Right cardiac atrium (tissue), 5 donors: ENCODE data around the gene METTL2B. TPM values are rescaled to one million over a fixed set of nuclear protein-coding genes. Genes with fewer than 3 reads are reported as not detected.
"Not testable (repeated sequence)": the region's sequence is repeated elsewhere in the genome, so short reads cannot be mapped to it uniquely, and the experiment has no call there.

Source experiments
- ATAC-seq, 2 donors: fragments of 200-7000 bp; cut with Tn5 transposase; one replicate each; pipeline versions ENCODE4 v1.8.0 to v1.9.1; 2020; ENCODE audit warnings: moderate library complexity in 2 of 2, mild to moderate bottlenecking in 1 of 2
- DNase-seq, 3 donors: peaks; one replicate each; pipeline ENCODE4 v3.0.0-alpha.2; 2020
- H3K27ac ChIP-seq: one replicate; pipeline ENCODE4 v1.5.1; 2013; ENCODE audit warnings: mild to moderate bottlenecking, low read length, control low read depth, moderate library complexity
- H3K27me3 ChIP-seq: one replicate; pipeline ENCODE4 v1.6.1; 2013; ENCODE audit not compliant: control insufficient read depth, insufficient read depth
- H3K4me1 ChIP-seq: one replicate; pipeline ENCODE4 v1.6.1; 2013; ENCODE audit warnings: low read length; ENCODE audit not compliant: control insufficient read depth, insufficient read depth
- H3K4me3 ChIP-seq: one replicate; pipeline ENCODE4 v1.5.1; 2013; ENCODE audit warnings: low read length, control low read depth
- H3K9me3 ChIP-seq: one replicate; pipeline ENCODE4 v1.6.1; 2013; ENCODE audit warnings: low read length; ENCODE audit not compliant: control insufficient read depth
- WGBS: extraction: QIAGEN DNeasy Blood & Tissue Kit; methylation state at CpG from one replicate; pipeline ENCODE4 v1.1.7; 2013; 5-methylcytosine and 5-hydroxymethylcytosine counted together
- intact Hi-C, 4 donors: fragments of 100-400 bp; cut with DNase I; formaldehyde crosslinking; loops; one replicate each; pipeline versions ENCODE4 v1.11.0 to v1.14.0; 2022 to 2023
- long read RNA-seq, 4 donors: library from polyadenylated mRNA; unstranded; transcript quantifications; one replicate each; pipeline ENCODE4 v2.0.0, GENCODE V29; 2020 to 2021
- polyA plus RNA-seq: library from polyadenylated mRNA; stranded (reverse); fragments of 200-250 nt; gene quantifications from one replicate; pipeline ENCODE4 v1.2.3, GENCODE V29; 2013
- total RNA-seq, 4 donors: library from RNA; stranded (reverse); fragmentation: NEBNext Ultra II Directional; extraction: Animal tissue kit (Norgen Biotek cat#: 25700); gene quantifications; one replicate each; pipeline ENCODE4 v1.2.1, GENCODE V29; 2021
- donor health status: healthy with polysubstance abuse.
- donor health status: DM: no; HTN: yes; CAD: no.
- donor health status: DM: no; HTN: no; CAD: no.
- donor health status: DM: no; HTN: yes; CAD: no; lungs with severe emphysema.
- donor health status: DM: yes; HTN: yes; CAD: no.

Gene METTL2B
- total RNA-seq (10 to 100 TPM; 17.6 to 23.1 (median 20.5) TPM), polyA plus RNA-seq (11.7 TPM)
- long read RNA-seq, donor 1, transcript METTL2B-201 (9 exons, 2,182 nt), result major isoform, 21 of 35 reads
- long read RNA-seq, donor 1, transcript METTL2B-206 (8 exons, 1,590 nt), result minor isoform, 7 of 35 reads
- long read RNA-seq, donor 1, partial matches to known transcripts, result 2 of 35 reads
- long read RNA-seq, donor 1, other reads (novel, unspliced or antisense), result 5 of 35 reads
- long read RNA-seq, donor 2, partial matches to known transcripts, result 0 of 3 reads
- long read RNA-seq, donor 2, other reads (novel, unspliced or antisense), result 1 of 3 reads
- long read RNA-seq, donor 3, full-length matches to known transcripts, result 75 of 91 reads
- long read RNA-seq, donor 3, partial matches to known transcripts, result 5 of 91 reads
- long read RNA-seq, donor 3, other reads (novel, unspliced or antisense), result 11 of 91 reads
- long read RNA-seq, donor 4, partial matches to known transcripts, result 0 of 6 reads
- long read RNA-seq, donor 4, other reads (novel, unspliced or antisense), result 2 of 6 reads

- DNase-seq, result peak; percentile 92 to 95 (median 93)
- under 1% methylated on average over 62 of the region's 62 CpGs for WGBS
- intact Hi-C loops, H3K4me1 ChIP-seq, H3K27me3 ChIP-seq, H3K9me3 ChIP-seq: not testable (repeated sequence)
- peak within 1 kb of the TSS; percentile 47 for H3K27ac ChIP-seq
- peak; percentile 98 for ATAC-seq
- H3K4me3 ChIP-seq, result peak within 1 kb of the TSS; percentile 69
These were observed at the start of gene METTL2B for GRCh38 chr7:128476402-128477335. METTL2B (plus strand) TSS chr7:128476748; CDS start chr7:128476766, 18 bp downstream.

- intact Hi-C loops, result loop anchor here in 2 of 4 donors (1.0 to 2.0 kb wide), 2 partner anchors 32 to 33 kb away; no protein-coding TSS in a partner anchor
These were observed 49.2 kb upstream of the METTL2B start for GRCh38 chr7:128427289-128427891.

GRCh38 chr7:128430207-128430606 is 46.3 kb upstream of the METTL2B start:
- Histone ChIP-seq H3K9me3 (no peaks in the 10 kb centered on the region), H3K27me3 (no peaks in the 10 kb centered on the region), H3K27ac (no peak overlapping the region), H3K4me1 (no peaks in the 10 kb centered on the region), H3K4me3 (no peak overlapping the region)
- ATAC-seq, result no peak
- intact Hi-C loops, result no loop called here
- 72% methylated on average over 3 of the region's 3 CpGs for WGBS
- no peak for DNase-seq

More at GRCh38 chr7:128427289-128427891, 49.2 kb upstream of the METTL2B start:
- ATAC-seq, result peak; percentile 44 to 49
- no peaks in the 10 kb centered on the region for H3K9me3 ChIP-seq
- no peak overlapping the region for H3K27ac ChIP-seq
- no peak overlapping the region for H3K4me3 ChIP-seq
- WGBS, result 15% methylated on average over 7 of the region's 7 CpGs
- DNase-seq, result peak in 1 of 3 donors; percentile 50
- no peaks in the 10 kb centered on the region for H3K4me1 ChIP-seq
- H3K27me3 ChIP-seq, result no peaks in the 10 kb centered on the region

- no peaks in the 10 kb centered on the region for H3K9me3 ChIP-seq
- H3K4me1 ChIP-seq, result no peaks in the 10 kb centered on the region
- no peak overlapping the region for H3K27ac ChIP-seq
- ATAC-seq (peak; percentile 29 to 72), DNase-seq (peak in 1 of 3 donors; percentile 58)
- 44% methylated on average over 6 of the region's 6 CpGs for WGBS
- no peak overlapping the region for H3K4me3 ChIP-seq
- no peaks in the 10 kb centered on the region for H3K27me3 ChIP-seq
- intact Hi-C loops, result no loop called here
These were observed 45.3 kb upstream of the METTL2B start for GRCh38 chr7:128431221-128431620.

GRCh38 chr7:128431754-128432153 is 44.8 kb upstream of the METTL2B start:
- DNase-seq, result no peak
- H3K4me3 ChIP-seq, result no peak overlapping the region
- intact Hi-C loops, result loop anchor here in 1 of 4 donors (2.0 kb wide), 1 partner anchor 27 kb away; no protein-coding TSS in a partner anchor
- no peaks in the 10 kb centered on the region for H3K27me3 ChIP-seq
- no peaks in the 10 kb centered on the region for H3K4me1 ChIP-seq
- no peak for ATAC-seq
- H3K27ac ChIP-seq, result no peak overlapping the region
- no peaks in the 10 kb centered on the region for H3K9me3 ChIP-seq
- WGBS, result 77% methylated on average over 2 of the region's 2 CpGs

GRCh38 chr7:128434413-128435326 is 41.9 kb upstream of the METTL2B start:
- H3K27ac ChIP-seq, result no peak overlapping the region
- no peaks in the 10 kb centered on the region for H3K27me3 ChIP-seq
- DNase-seq (no peak), ATAC-seq (no peak)
- H3K9me3 ChIP-seq, result no peaks in the 10 kb centered on the region
- no peaks in the 10 kb centered on the region for H3K4me1 ChIP-seq
- no peak overlapping the region for H3K4me3 ChIP-seq
- intact Hi-C loops, result no loop called here
- WGBS, result 70% methylated on average over 4 of the region's 4 CpGs

GRCh38 chr7:128435327-128435686 is 41.2 kb upstream of the METTL2B start:
- WGBS, result 66% methylated on average over 3 of the region's 3 CpGs
- intact Hi-C loops, result no loop called here
- Histone ChIP-seq H3K27ac (no peak overlapping the region), H3K4me3 (no peak overlapping the region), H3K9me3 (no peaks in the 10 kb centered on the region), H3K27me3 (no peaks in the 10 kb centered on the region), H3K4me1 (no peaks in the 10 kb centered on the region)
- no peak for ATAC-seq
- no peak for DNase-seq

- Histone ChIP-seq H3K4me1 (no peaks in the 10 kb centered on the region), H3K27me3 (no peaks in the 10 kb centered on the region), H3K9me3 (no peaks in the 10 kb centered on the region), H3K4me3 (no peak overlapping the region), H3K27ac (no peak overlapping the region)
- DNase-seq, result no peak
- ATAC-seq, result no peak
- intact Hi-C loops, result no loop called here
- WGBS, result 84% methylated on average over 8 of the region's 8 CpGs
These were observed 38.9 kb upstream of the METTL2B start for GRCh38 chr7:128437426-128438332.

- Histone ChIP-seq H3K27me3 (no peaks in the 10 kb centered on the region), H3K4me1 (no peaks in the 10 kb centered on the region), H3K9me3 (no peaks in the 10 kb centered on the region), H3K27ac (no peak overlapping the region), H3K4me3 (no peak overlapping the region)
- intact Hi-C loops, result no loop called here
- DNase-seq, result no peak
- 94% methylated on average over 3 of the region's 3 CpGs for WGBS
- ATAC-seq, result no peak
These were observed 34.2 kb upstream of the METTL2B start for GRCh38 chr7:128442356-128442755.
